Fibroblast of lung (primary cell): ENCODE measurements around the gene CFAP57. TPM values are rescaled to one million over a fixed set of nuclear protein-coding genes. Genes with fewer than 3 reads are reported as not detected.

Experiments used
- DNase-seq, 2 donors: peaks; one replicate each; pipeline versions ENCODE4 v3.0.0 to v3.0.0-alpha.2; 2010; ENCODE audit warnings: low read depth in 2 of 2
- H2AFZ ChIP-seq: 2 replicates; pipeline ENCODE4 v1.5.1; 2012; ENCODE audit warnings: low read length, control low read depth, inconsistent platforms
- H3K27ac ChIP-seq: 2 replicates; pipeline ENCODE4 v1.5.1; 2011; ENCODE audit warnings: low read length, control low read depth; ENCODE audit not compliant: insufficient read depth
- H3K27me3 ChIP-seq: 2 replicates; pipeline ENCODE4 v1.5.1; 2011; ENCODE audit warnings: mild to moderate bottlenecking, low read length; ENCODE audit not compliant: control insufficient read depth, insufficient read depth
- H3K36me3 ChIP-seq: 2 replicates; pipeline ENCODE4 v1.5.1; 2011; ENCODE audit warnings: low read length; ENCODE audit not compliant: control insufficient read depth, insufficient read depth
- H3K4me1 ChIP-seq: 2 replicates; pipeline ENCODE4 v1.5.1; 2011; ENCODE audit warnings: low read length; ENCODE audit not compliant: control insufficient read depth, insufficient read depth; ENCODE audit errors: extremely low read depth
- H3K4me2 ChIP-seq: 2 replicates; pipeline ENCODE4 v1.5.1; 2011; ENCODE audit warnings: low read length, control low read depth; ENCODE audit not compliant: insufficient read depth; ENCODE audit errors: extremely low read depth
- H3K4me3 ChIP-seq, 4 experiments: fragments of 200-600 bp in 1 of 4; sonication (generic) in 1 of 4; replicated peaks in 1 of 4; 2 replicates each; pipeline ENCODE4 v1.5.1; 2011 to 2016; ENCODE audit warnings: low read length in 4 of 4, low read depth in 3 of 4, mild to moderate bottlenecking in 3 of 4, control low read depth in 2 of 4, inconsistent platforms in 1 of 4, mixed read lengths in 1 of 4; ENCODE audit not compliant: insufficient read depth in 1 of 4; ENCODE audit errors: control extremely low read depth in 1 of 4
- H3K79me2 ChIP-seq: 2 replicates; pipeline ENCODE4 v1.5.1; 2012; ENCODE audit warnings: mild to moderate bottlenecking, low read length, inconsistent platforms; ENCODE audit not compliant: control insufficient read depth, insufficient read depth
- H3K9ac ChIP-seq: 2 replicates; pipeline ENCODE4 v1.5.1; 2011; ENCODE audit warnings: mild to moderate bottlenecking, low read length, control low read depth; ENCODE audit not compliant: insufficient read depth
- H3K9me3 ChIP-seq: 2 replicates; pipeline ENCODE4 v1.5.1; 2012; ENCODE audit warnings: low read depth, low read length; ENCODE audit not compliant: control insufficient read depth, insufficient read depth
- H4K20me1 ChIP-seq: 2 replicates; pipeline ENCODE4 v1.5.1; 2011; ENCODE audit warnings: low read length; ENCODE audit not compliant: control insufficient read depth, insufficient read depth; ENCODE audit errors: extremely low read depth
- CTCF ChIP-seq, 2 donors: IDR thresholded peaks in 1 of 2; conservative IDR thresholded peaks in 1 of 2; 1 replicate in 1 of 2; 2 replicates in 1 of 2; pipeline ENCODE4 v1.5.1; 2011 to 2012; ENCODE audit warnings: low read length in 2 of 2, control low read depth in 1 of 2, inconsistent platforms in 1 of 2, low read depth in 1 of 2, mild to moderate bottlenecking in 1 of 2
- EZH2 ChIP-seq: IDR thresholded peaks from 2 replicates; pipeline ENCODE4 v1.5.1; 2012; ENCODE audit warnings: low read length, control low read depth, mild to moderate bottlenecking; ENCODE audit errors: missing control alignments
- polyA plus RNA-seq, 2 donors: library from polyadenylated mRNA; depleted of rRNA in 1 of 2; stranded (reverse) in 1 of 2; unstranded in 1 of 2; fragments of >200 nt; gene quantifications; 2 replicates each; pipeline ENCODE4 v1.2.1, GENCODE V29; 2011 to 2012; ENCODE audit warnings: missing spikeins in 1 of 2
- total RNA-seq: library from RNA; depleted of rRNA; stranded (reverse); fragments of >200 nt; gene quantifications from 2 replicates; pipeline ENCODE4 v1.2.1, GENCODE V29; 2014

Gene CFAP57
- total and polyA plus RNA-seq, 2 donors (not counting 1 experiment from before 2014, with no cell fraction given) = 0.17 to 0.22 TPM

- no peaks in the 10 kb centered on the region for H3K79me2 ChIP-seq
These were observed 103.9 kb downstream of the CFAP57 start for GRCh38 chr1:43275826-43276620.

GRCh38 chr1:43276673-43277072, 104.5 kb downstream of the CFAP57 start:
- H3K27ac ChIP-seq = no peak overlapping the region
- no peaks in the 10 kb centered on the region for H3K9me3 ChIP-seq
- no peaks in the 10 kb centered on the region for H3K4me1 ChIP-seq
- H3K4me2 ChIP-seq = no peak overlapping the region
- H4K20me1 ChIP-seq = no peaks in the 10 kb centered on the region
- no peak overlapping the region for H2AFZ ChIP-seq
- no peaks in the 10 kb centered on the region for H3K36me3 ChIP-seq
- no peak for DNase-seq
- H3K27me3 ChIP-seq = peaks cover 2% of the 10 kb centered on the region
- TF ChIP-seq CTCF (conservative IDR thresholded peaks at IDR 0.05 in 1 of 2, IDR thresholded peaks at IDR 0.05 in 1 of 2; ENCODE audit: low read depth in 1 of 2, low read length in 2 of 2) (no peak), EZH2 (no peak)
- no peaks in the 10 kb centered on the region for H3K79me2 ChIP-seq
- no peak overlapping the region for H3K9ac ChIP-seq
- H3K4me3 ChIP-seq = no peak overlapping the region

More at GRCh38 chr1:43275826-43276620, 103.9 kb downstream of the CFAP57 start:
- Histone ChIP-seq H3K36me3 (no peaks in the 10 kb centered on the region), H3K4me1 (no peaks in the 10 kb centered on the region), H3K9me3 (no peaks in the 10 kb centered on the region), H3K27ac (no peak overlapping the region), H3K27me3 (peaks cover 4% of the 10 kb centered on the region), H3K9ac (no peak overlapping the region), H3K4me2 (no peak overlapping the region), H2AFZ (no peak overlapping the region), H4K20me1 (no peaks in the 10 kb centered on the region), H3K4me3 (no peak overlapping the region)
- no peak for TF ChIP-seq CTCF (conservative IDR thresholded peaks at IDR 0.05 in 1 of 2, IDR thresholded peaks at IDR 0.05 in 1 of 2; ENCODE audit: low read depth in 1 of 2, low read length in 2 of 2)
- TF ChIP-seq EZH2 = no peak
- DNase-seq = no peak

GRCh38 chr1:43277116-43277876, 105.2 kb downstream of the CFAP57 start:
- no peak for DNase-seq
- Histone ChIP-seq H3K27ac (no peak overlapping the region), H3K4me2 (no peak overlapping the region), H3K36me3 (no peaks in the 10 kb centered on the region), H3K79me2 (no peaks in the 10 kb centered on the region), H3K27me3 (no peaks in the 10 kb centered on the region), H3K9me3 (no peaks in the 10 kb centered on the region), H2AFZ (no peak overlapping the region), H3K4me3 (no peak overlapping the region), H3K9ac (no peak overlapping the region), H3K4me1 (no peaks in the 10 kb centered on the region), H4K20me1 (no peaks in the 10 kb centered on the region)
- TF ChIP-seq EZH2 = no peak
- TF ChIP-seq CTCF (conservative IDR thresholded peaks at IDR 0.05 in 1 of 2, IDR thresholded peaks at IDR 0.05 in 1 of 2; ENCODE audit: low read depth in 1 of 2, low read length in 2 of 2) = no peak
